DND-41 (cell line): Measurements from ENCODE around the gene MICB.

Experiments
- EZH2 ChIP-seq: IDR thresholded peaks from 3 replicates; pipeline ENCODE4 v1.6.1; 2012; ENCODE audit warnings: borderline replicate concordance, low read depth, mild to moderate bottlenecking, moderate library complexity, low read length, inconsistent platforms; ENCODE audit not compliant: severe bottlenecking
- TF ChIP-seq, protein P1 (sequence below): IDR thresholded peaks from 2 replicates; pipeline ENCODE4 v1.5.1; 2012; ENCODE audit warnings: borderline replicate concordance, low read length, moderate library complexity, mild to moderate bottlenecking; ENCODE audit not compliant: poor library complexity, severe bottlenecking; ENCODE audit errors: extremely low read depth

DNA sequence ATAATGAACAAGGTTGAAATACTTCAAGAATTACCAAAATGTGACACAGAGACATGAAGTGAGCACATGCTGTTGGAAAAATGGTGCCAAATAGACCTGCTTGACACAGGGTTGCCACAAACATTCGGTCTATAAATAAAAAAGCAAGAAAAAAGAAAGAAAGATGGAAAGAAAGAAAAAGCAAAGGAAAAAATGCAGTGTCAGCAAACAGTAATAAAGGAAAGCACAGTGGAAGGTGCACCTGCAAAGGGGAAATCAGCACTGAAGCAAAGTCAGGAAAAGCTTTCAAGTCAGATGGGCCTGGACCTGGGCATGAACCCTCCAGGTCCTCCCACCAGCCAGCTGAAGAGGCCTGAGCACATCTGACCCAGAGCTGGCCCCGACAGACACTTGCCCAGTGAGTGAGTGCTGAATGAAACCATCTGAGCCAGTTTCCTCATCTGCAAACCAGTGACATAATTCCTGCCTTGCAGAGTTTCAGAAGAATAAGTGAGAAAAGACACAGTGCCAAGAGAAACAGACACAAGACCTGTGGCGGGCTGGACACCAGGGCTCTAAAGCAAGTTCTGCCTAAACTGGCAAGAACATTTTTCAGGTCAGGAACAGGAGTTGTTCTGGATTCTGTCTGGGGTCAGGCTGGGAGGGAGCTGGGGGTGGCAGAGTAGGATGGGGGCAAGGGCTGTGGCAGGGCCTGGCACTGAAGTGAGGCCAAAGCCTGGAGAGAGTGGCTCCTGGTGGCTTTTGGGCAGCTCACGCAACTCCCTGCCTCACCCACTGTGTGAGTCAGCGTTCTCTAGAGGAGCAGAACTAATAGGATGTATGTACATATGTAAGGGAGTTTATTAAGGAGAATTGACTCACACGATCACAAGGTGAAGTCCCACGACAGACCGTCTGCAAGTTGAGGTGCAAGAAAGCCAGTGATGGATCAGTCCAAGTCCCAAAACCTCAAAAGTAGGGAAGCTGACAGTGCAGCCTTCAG lies 23.9 kb upstream of the MICB start:
- TF ChIP-seq, protein P1, sequence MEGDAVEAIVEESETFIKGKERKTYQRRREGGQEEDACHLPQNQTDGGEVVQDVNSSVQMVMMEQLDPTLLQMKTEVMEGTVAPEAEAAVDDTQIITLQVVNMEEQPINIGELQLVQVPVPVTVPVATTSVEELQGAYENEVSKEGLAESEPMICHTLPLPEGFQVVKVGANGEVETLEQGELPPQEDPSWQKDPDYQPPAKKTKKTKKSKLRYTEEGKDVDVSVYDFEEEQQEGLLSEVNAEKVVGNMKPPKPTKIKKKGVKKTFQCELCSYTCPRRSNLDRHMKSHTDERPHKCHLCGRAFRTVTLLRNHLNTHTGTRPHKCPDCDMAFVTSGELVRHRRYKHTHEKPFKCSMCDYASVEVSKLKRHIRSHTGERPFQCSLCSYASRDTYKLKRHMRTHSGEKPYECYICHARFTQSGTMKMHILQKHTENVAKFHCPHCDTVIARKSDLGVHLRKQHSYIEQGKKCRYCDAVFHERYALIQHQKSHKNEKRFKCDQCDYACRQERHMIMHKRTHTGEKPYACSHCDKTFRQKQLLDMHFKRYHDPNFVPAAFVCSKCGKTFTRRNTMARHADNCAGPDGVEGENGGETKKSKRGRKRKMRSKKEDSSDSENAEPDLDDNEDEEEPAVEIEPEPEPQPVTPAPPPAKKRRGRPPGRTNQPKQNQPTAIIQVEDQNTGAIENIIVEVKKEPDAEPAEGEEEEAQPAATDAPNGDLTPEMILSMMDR = no peak
- no peak for TF ChIP-seq EZH2
